Measurements from ENCODE around the gene ATL1.

ATL1 gene

GRCh38 chr14:50675597-50675996, 115.7 kb downstream of the ATL1 start:
- Mint-ChIP-seq H3K4me3 (no peak overlapping the region), H3K9me3 (no peaks in the 10 kb centered on the region), H3K4me1 (peaks cover 13% of the 10 kb centered on the region), H3K36me3 (no peaks in the 10 kb centered on the region), H3K27me3 (no peaks in the 10 kb centered on the region), H3K27ac (no peak overlapping the region)

- Mint-ChIP-seq H3K27ac (peak overlapping the region; percentile 65), H3K4me1 (peaks cover 13% of the 10 kb centered on the region), H3K27me3 (no peaks in the 10 kb centered on the region), H3K4me3 (no peak overlapping the region), H3K9me3 (no peaks in the 10 kb centered on the region), H3K36me3 (no peaks in the 10 kb centered on the region)
Measured at GRCh38 chr14:50676814-50677516, 117.0 kb downstream of the ATL1 start.

- peak overlapping the region; percentile 15 for H3K27ac Mint-ChIP-seq
- H3K27me3 Mint-ChIP-seq = no peaks in the 10 kb centered on the region
- no peaks in the 10 kb centered on the region for H3K36me3 Mint-ChIP-seq
- H3K9me3 Mint-ChIP-seq = no peaks in the 10 kb centered on the region
- H3K4me3 Mint-ChIP-seq = no peak overlapping the region
- H3K4me1 Mint-ChIP-seq = peaks cover 13% of the 10 kb centered on the region
Measured at GRCh38 chr14:50677527-50678063, 117.7 kb downstream of the ATL1 start.

- Mint-ChIP-seq H3K36me3 (no peaks in the 10 kb centered on the region), H3K9me3 (no peaks in the 10 kb centered on the region), H3K4me1 (peaks cover 13% of the 10 kb centered on the region), H3K27ac (no peak overlapping the region), H3K27me3 (no peaks in the 10 kb centered on the region), H3K4me3 (no peak overlapping the region)
Measured at GRCh38 chr14:50678163-50678562, 118.2 kb downstream of the ATL1 start.

- no peaks in the 10 kb centered on the region for H3K9me3 Mint-ChIP-seq
Measured at GRCh38 chr14:50679674-50680073, 119.7 kb downstream of the ATL1 start.

More at GRCh38 chr14:50679674-50680073, 119.7 kb downstream of the ATL1 start:
- no peaks in the 10 kb centered on the region for H3K36me3 Mint-ChIP-seq
- no peak overlapping the region for H3K27ac Mint-ChIP-seq
- no peak overlapping the region for H3K4me3 Mint-ChIP-seq
- peaks cover 13% of the 10 kb centered on the region for H3K4me1 Mint-ChIP-seq
- no peaks in the 10 kb centered on the region for H3K27me3 Mint-ChIP-seq

All from activated naive CD4-positive, alpha-beta T cell treated with anti-CD3 and anti-CD28 coated beads, Interleukin-2, amount 50 U/mL, for 24 hours (primary cell).